Prostate gland (tissue), 2 donors: ENCODE measurements around the gene ING3.

Experiments used
- POLR2A ChIP-seq: fragments of 450-650 bp; IDR thresholded peaks from one replicate; pipeline ENCODE4 v1.6.1; 2016; ENCODE audit warnings: antibody characterized with exemption, mild to moderate bottlenecking
- TF ChIP-seq, protein P1 (sequence below), 4 experiments: fragments of 200-600 bp in 2 of 4; fragments of 450-650 bp in 2 of 4; sonication (generic) in 2 of 4; IDR thresholded peaks; 1 replicate in 3 of 4; 2 replicates in 1 of 4; pipeline ENCODE4 v1.5.1; 2016 to 2019; ENCODE audit warnings: antibody characterized with exemption in 4 of 4, mild to moderate bottlenecking in 2 of 4, moderate library complexity in 2 of 4

- TF ChIP-seq, protein P1, sequence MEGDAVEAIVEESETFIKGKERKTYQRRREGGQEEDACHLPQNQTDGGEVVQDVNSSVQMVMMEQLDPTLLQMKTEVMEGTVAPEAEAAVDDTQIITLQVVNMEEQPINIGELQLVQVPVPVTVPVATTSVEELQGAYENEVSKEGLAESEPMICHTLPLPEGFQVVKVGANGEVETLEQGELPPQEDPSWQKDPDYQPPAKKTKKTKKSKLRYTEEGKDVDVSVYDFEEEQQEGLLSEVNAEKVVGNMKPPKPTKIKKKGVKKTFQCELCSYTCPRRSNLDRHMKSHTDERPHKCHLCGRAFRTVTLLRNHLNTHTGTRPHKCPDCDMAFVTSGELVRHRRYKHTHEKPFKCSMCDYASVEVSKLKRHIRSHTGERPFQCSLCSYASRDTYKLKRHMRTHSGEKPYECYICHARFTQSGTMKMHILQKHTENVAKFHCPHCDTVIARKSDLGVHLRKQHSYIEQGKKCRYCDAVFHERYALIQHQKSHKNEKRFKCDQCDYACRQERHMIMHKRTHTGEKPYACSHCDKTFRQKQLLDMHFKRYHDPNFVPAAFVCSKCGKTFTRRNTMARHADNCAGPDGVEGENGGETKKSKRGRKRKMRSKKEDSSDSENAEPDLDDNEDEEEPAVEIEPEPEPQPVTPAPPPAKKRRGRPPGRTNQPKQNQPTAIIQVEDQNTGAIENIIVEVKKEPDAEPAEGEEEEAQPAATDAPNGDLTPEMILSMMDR (IDR thresholded peaks at IDR 0.05) = no peak
- TF ChIP-seq POLR2A = no peak
Measured at GRCh38 chr7:120924837-120925236, 25.7 kb upstream of the ING3 start.
